A673 (cell line): Measurements from ENCODE around the gene ASB8. TPM values are rescaled to one million over a fixed set of nuclear protein-coding genes. Genes with fewer than 3 reads are reported as not detected.
"Not testable (repeated sequence)": the region's sequence is repeated elsewhere in the genome, so short reads cannot be mapped to it uniquely, and the experiment has no call there.

Experiments used
- BruUV-seq: library from RNA; stranded (reverse); fragments of 400-500 nt; replicated peaks from 2 replicates; lab custom pipeline; 2021; lab: Mats Ljungman, UMichigan
- CTCF ChIA-PET: fragments of 300-600 bp; sonication (Branson Sonifier 250); formaldehyde crosslinking; loops from one replicate; lab custom pipeline; 2022; ENCODE audit warnings: antibody characterized with exemption; lab: Charles Lee
- POLR2A ChIA-PET: fragments of 300-600 bp; sonication (Branson Sonifier 250); formaldehyde crosslinking; loops from one replicate; lab custom pipeline; 2022; ENCODE audit warnings: antibody characterized with exemption; ENCODE audit not compliant: low non-redundant PET; lab: Charles Lee
- DNase-seq: peaks from one replicate; pipeline ENCODE4 v3.0.0-alpha.2; 2015; ENCODE audit warnings: low spot score
- H3K27ac ChIP-seq: fragments of 200-600 bp; sonication (generic); 2 replicates; pipeline ENCODE4 v1.5.1; 2016; ENCODE audit warnings: mixed run types, low read depth, mild to moderate bottlenecking, mixed read lengths, antibody characterized with exemption, low read length; ENCODE audit not compliant: poor library complexity, severe bottlenecking
- H3K27me3 ChIP-seq: fragments of 200-600 bp; sonication (generic); replicated peaks from 2 replicates; pipeline ENCODE4 v1.6.1; 2017; ENCODE audit warnings: mixed run types, low read depth, mild to moderate bottlenecking, mixed read lengths, antibody characterized with exemption, low read length; ENCODE audit not compliant: insufficient read depth, poor library complexity
- H3K36me3 ChIP-seq: fragments of 200-600 bp; sonication (generic); 2 replicates; pipeline ENCODE4 v1.6.1; 2016; ENCODE audit warnings: mixed run types, mild to moderate bottlenecking, mixed read lengths, antibody characterized with exemption, low read length; ENCODE audit not compliant: insufficient read depth, poor library complexity, severe bottlenecking
- H3K4me1 ChIP-seq: fragments of 200-600 bp; sonication (generic); 2 replicates; pipeline ENCODE4 v1.6.1; 2017; ENCODE audit warnings: mixed run types, mild to moderate bottlenecking, mixed read lengths, antibody characterized with exemption, low read length; ENCODE audit not compliant: insufficient read depth, poor library complexity, severe bottlenecking
- H3K4me3 ChIP-seq: fragments of 200-600 bp; sonication (generic); 2 replicates; pipeline ENCODE4 v1.5.1; 2016; ENCODE audit warnings: low read depth, mixed run types, mild to moderate bottlenecking, mixed read lengths, low read length; ENCODE audit not compliant: poor library complexity, severe bottlenecking
- H3K9me3 ChIP-seq: fragments of 200-600 bp; sonication (generic); 2 replicates; pipeline ENCODE4 v1.6.1; 2016; ENCODE audit warnings: mixed run types, low read depth, mild to moderate bottlenecking, mixed read lengths, antibody characterized with exemption, low read length; ENCODE audit not compliant: poor library complexity, severe bottlenecking
- CTCF ChIP-seq: fragments of 300-800, 200-600 bp; sonication (generic); conservative IDR thresholded peaks from 2 replicates; pipeline ENCODE4 v1.5.1; 2017; ENCODE audit warnings: low read depth, mild to moderate bottlenecking, antibody characterized with exemption, low read length, moderate library complexity, mixed read lengths
- EZH2 ChIP-seq: fragments of 200-600 bp; sonication (generic); IDR thresholded peaks from 2 replicates; pipeline ENCODE4 v1.6.1; 2017; ENCODE audit warnings: borderline replicate concordance, low read depth, mild to moderate bottlenecking, mixed read lengths, antibody characterized with exemption, low read length; ENCODE audit not compliant: poor library complexity, severe bottlenecking
- intact Hi-C: fragments of 100-400 bp; cut with micrococcal nuclease; formaldehyde crosslinking; loops from one replicate; pipeline ENCODE4 v1.10.0; 2022; ENCODE audit not compliant: unreplicated experiment
- total RNA-seq: library from RNA; stranded (reverse); gene quantifications from 2 replicates; pipeline ENCODE4 v1.2.3, GENCODE V29; 2021

ASB8 gene
- total RNA-seq, 1 experiment from 2014 or later, result 23.5 TPM

GRCh38 chr12:48156652-48157017, 680 bp downstream of the ASB8 start:
- CTCF ChIA-PET, result no interaction called here
- Histone ChIP-seq H3K9me3 (no peaks in the 10 kb centered on the region), H3K27ac (peak overlapping the region; percentile 52), H3K4me1 (peaks cover 4% of the 10 kb centered on the region), H3K27me3 (no peaks in the 10 kb centered on the region), H3K36me3 (peaks cover 1% of the 10 kb centered on the region), H3K4me3 (peak overlapping the region; percentile 74)
- no peak for DNase-seq
- TF ChIP-seq CTCF (no peak), EZH2 (no peak)
- no TSS peak for BruUV-seq
- intact Hi-C loops, result loop anchor here (5.0 kb wide), 1 partner anchor 49 kb away; the partner anchor contains the start of gene SENP1
- POLR2A ChIA-PET, result interaction anchor here (0.7 kb wide), 1 partner anchor 23 kb away, joined by 12 read pairs; no protein-coding TSS in a partner anchor

- POLR2A ChIA-PET, BruUV-seq, CTCF ChIA-PET: not testable (repeated sequence)
These were observed 1.5 kb downstream of the ASB8 start for GRCh38 chr12:48155786-48156185.

GRCh38 chr12:48151103-48151771, 6.1 kb downstream of the ASB8 start:
- Histone ChIP-seq H3K9me3 (no peaks in the 10 kb centered on the region), H3K36me3 (peaks cover 43% of the 10 kb centered on the region), H3K4me3 (no peak overlapping the region), H3K4me1 (peaks cover 4% of the 10 kb centered on the region), H3K27ac (no peak overlapping the region), H3K27me3 (no peaks in the 10 kb centered on the region)
- CTCF ChIA-PET, result no interaction called here
- TF ChIP-seq EZH2, result no peak
- TF ChIP-seq CTCF, result no peak
- no TSS peak for BruUV-seq
- POLR2A ChIA-PET, result no interaction called here
- intact Hi-C loops, result no loop called here
- no peak for DNase-seq

More at GRCh38 chr12:48155786-48156185, 1.5 kb downstream of the ASB8 start:
- not testable (repeated sequence) for H3K27me3 ChIP-seq, H3K36me3 ChIP-seq, H3K4me3 ChIP-seq, H3K4me1 ChIP-seq, H3K27ac ChIP-seq, DNase-seq, H3K9me3 ChIP-seq
- intact Hi-C loops, result loop anchor here (5.0 kb wide), 1 partner anchor 48 kb away; the partner anchor contains the start of gene SENP1

GRCh38 chr12:48145981-48146380, 11.3 kb downstream of the ASB8 start:
- H3K4me3 ChIP-seq, result no peak overlapping the region
- ChIA-PET POLR2A (interaction anchor here (0.6 kb wide), 1 partner anchor 289 kb away, joined by 3 read pairs; no protein-coding TSS in a partner anchor), CTCF (no interaction called here)
- no peak for DNase-seq
- peaks cover 82% of the 10 kb centered on the region for H3K36me3 ChIP-seq
- TF ChIP-seq EZH2 (no peak), CTCF (no peak)
- H3K27me3 ChIP-seq, result no peaks in the 10 kb centered on the region
- peaks cover 12% of the 10 kb centered on the region for H3K4me1 ChIP-seq
- H3K9me3 ChIP-seq, result no peaks in the 10 kb centered on the region
- peak overlapping the region; percentile 1 for H3K27ac ChIP-seq
- intact Hi-C loops, result no loop called here
- BruUV-seq, result no TSS peak
